ENCODE results near the gene MGAT4A. TPM values are rescaled to one million over a fixed set of nuclear protein-coding genes. Genes with fewer than 3 reads are reported as not detected.

The MGAT4A gene
- total RNA-seq, 1 donor from 2014 or later, result 15.7 TPM

DNA sequence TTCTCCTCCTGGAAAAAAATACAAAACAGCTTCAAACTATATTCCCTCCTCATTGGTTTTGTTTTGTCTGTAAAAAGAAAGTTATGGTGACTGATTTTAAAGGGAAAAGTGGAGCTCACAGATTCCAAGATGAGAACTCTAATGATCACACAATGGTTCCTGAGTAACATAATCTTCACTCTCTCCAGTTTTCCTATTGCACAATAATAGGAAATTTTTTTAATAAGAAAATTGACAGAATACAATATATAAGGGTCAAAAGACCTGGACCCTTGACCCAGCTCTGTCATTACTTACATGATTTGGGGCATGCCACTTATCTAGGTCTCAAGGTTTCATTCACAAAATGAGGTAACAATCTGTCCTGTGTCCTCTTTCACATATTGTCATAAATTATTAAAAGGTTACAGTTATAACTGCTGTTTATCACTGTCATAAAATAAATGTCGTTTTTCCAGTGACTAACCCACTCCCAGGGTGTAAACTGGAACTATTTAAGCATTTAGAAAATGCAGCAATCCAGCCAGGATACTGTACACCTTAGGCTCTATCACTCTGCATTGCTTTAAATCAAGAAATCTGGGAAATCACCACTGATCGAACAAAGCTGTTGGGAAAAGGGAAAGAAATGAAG is 4.1 kb downstream of the MGAT4A start:
- intact Hi-C loops (cut with micrococcal nuclease), result no loop called here
- Mint-ChIP-seq H3K4me1 (peaks cover 34% of the 10 kb centered on the region), H3K4me3 (no peak overlapping the region), H3K27me3 (no peaks in the 10 kb centered on the region), H3K9me3 (no peaks in the 10 kb centered on the region), H3K36me3 (ENCODE audit: low read depth) (peaks cover 19% of the 10 kb centered on the region), H3K27ac (peak overlapping the region; percentile 51)
- CTCF ChIA-PET, result no interaction called here
- DNase-seq (no peak), ATAC-seq (ENCODE audit: low read depth) (no peak)
- POLR2A ChIA-PET, result interaction anchor here (1.5 kb wide), 1 partner anchor 15 kb away, joined by 3 read pairs; no protein-coding TSS in a partner anchor
- TF ChIP-seq, protein P1, sequence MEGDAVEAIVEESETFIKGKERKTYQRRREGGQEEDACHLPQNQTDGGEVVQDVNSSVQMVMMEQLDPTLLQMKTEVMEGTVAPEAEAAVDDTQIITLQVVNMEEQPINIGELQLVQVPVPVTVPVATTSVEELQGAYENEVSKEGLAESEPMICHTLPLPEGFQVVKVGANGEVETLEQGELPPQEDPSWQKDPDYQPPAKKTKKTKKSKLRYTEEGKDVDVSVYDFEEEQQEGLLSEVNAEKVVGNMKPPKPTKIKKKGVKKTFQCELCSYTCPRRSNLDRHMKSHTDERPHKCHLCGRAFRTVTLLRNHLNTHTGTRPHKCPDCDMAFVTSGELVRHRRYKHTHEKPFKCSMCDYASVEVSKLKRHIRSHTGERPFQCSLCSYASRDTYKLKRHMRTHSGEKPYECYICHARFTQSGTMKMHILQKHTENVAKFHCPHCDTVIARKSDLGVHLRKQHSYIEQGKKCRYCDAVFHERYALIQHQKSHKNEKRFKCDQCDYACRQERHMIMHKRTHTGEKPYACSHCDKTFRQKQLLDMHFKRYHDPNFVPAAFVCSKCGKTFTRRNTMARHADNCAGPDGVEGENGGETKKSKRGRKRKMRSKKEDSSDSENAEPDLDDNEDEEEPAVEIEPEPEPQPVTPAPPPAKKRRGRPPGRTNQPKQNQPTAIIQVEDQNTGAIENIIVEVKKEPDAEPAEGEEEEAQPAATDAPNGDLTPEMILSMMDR (IDR thresholded peaks at IDR 0.05), result no peak

DNA sequence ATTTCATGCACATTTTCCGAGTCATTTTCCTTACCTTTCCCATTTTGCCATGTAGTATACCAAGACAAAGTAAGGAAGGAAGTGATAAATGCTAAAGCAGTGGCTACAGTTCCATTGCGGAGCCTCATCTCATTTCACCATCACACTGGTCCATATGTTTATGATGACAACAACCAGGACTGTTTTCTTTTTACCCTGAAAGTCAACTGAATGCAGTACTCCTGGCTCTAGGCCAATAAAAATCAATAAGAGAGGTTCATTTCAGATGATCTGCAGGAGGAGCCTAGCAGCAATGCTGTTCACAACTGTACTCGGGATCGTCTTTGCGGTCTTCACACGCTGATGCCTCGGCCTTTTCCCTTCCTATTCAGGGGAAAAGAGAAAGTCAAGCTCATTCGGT is 4.7 kb downstream of the MGAT4A start:
- ChIA-PET POLR2A (interaction anchor here (1.5 kb wide), 1 partner anchor 14 kb away, joined by 3 read pairs; no protein-coding TSS in a partner anchor), CTCF (no interaction called here)
- no peak overlapping the region for H3K4me3 Mint-ChIP-seq
- ATAC-seq (ENCODE audit: low read depth), result no peak
- H3K36me3 Mint-ChIP-seq (ENCODE audit: low read depth), result peaks cover 22% of the 10 kb centered on the region
- TF ChIP-seq, protein P1 (IDR thresholded peaks at IDR 0.05), result no peak
- H3K4me1 Mint-ChIP-seq, result peaks cover 30% of the 10 kb centered on the region
- H3K27me3 Mint-ChIP-seq, result no peaks in the 10 kb centered on the region
- H3K9me3 Mint-ChIP-seq, result no peaks in the 10 kb centered on the region
- no peak overlapping the region for H3K27ac Mint-ChIP-seq
- DNase-seq, result no peak
- intact Hi-C loops (cut with micrococcal nuclease), result no loop called here

DNA sequence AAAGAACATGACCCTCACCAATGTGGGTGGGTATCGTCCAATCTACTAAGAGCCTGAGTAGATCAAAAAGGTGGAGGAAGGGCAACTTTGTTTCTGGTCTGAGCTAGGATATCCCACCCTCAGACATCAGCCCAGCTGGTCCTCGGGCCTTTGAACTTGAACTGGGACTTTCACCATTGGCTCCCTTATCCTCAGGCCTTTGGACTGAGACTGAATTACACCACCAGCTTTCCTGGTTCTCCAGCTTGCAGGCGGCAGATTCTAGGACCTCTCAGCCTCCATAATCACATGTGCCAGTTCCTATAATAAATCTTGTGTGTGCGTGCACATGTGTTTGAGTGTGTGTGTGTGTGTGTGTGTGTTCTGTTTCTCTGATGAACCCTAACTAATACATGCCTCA is 10.6 kb downstream of the MGAT4A start:
- CTCF ChIA-PET, result interaction anchor here (1.0 kb wide), 1 partner anchor 770 kb away, joined by 3 read pairs; no protein-coding TSS in a partner anchor
- DNase-seq, result no peak
- no peaks in the 10 kb centered on the region for H3K27me3 Mint-ChIP-seq
- H3K36me3 Mint-ChIP-seq (ENCODE audit: low read depth), result peaks cover 31% of the 10 kb centered on the region
- ATAC-seq (ENCODE audit: low read depth), result no peak
- H3K4me1 Mint-ChIP-seq, result peaks cover 19% of the 10 kb centered on the region
- peaks cover 6% of the 10 kb centered on the region for H3K9me3 Mint-ChIP-seq
- H3K27ac Mint-ChIP-seq, result no peak overlapping the region
- no peak overlapping the region for H3K4me3 Mint-ChIP-seq
- TF ChIP-seq, protein P1 (IDR thresholded peaks at IDR 0.05), result no peak
- intact Hi-C loops (cut with micrococcal nuclease), result no loop called here
- POLR2A ChIA-PET, result no interaction called here

GRCh38 chr2:98717621-98718020 is 13.3 kb downstream of the MGAT4A start:
- POLR2A ChIA-PET, result interaction anchor here (1.3 to 1.9 kb wide), 2 partner anchors 13 to 14 kb away, joined by 3 to 8 read pairs; no protein-coding TSS in a partner anchor
- no peak overlapping the region for H3K27ac Mint-ChIP-seq
- CTCF ChIA-PET, result interaction anchor here (1.5 kb wide), 1 partner anchor 68 kb away, joined by 3 read pairs; no protein-coding TSS in a partner anchor
- TF ChIP-seq, protein P1 (IDR thresholded peaks at IDR 0.05), result no peak
- intact Hi-C loops (cut with micrococcal nuclease), result no loop called here
- no peak overlapping the region for H3K4me3 Mint-ChIP-seq
- H3K9me3 Mint-ChIP-seq, result peaks cover 6% of the 10 kb centered on the region
- H3K27me3 Mint-ChIP-seq, result no peaks in the 10 kb centered on the region
- ATAC-seq (ENCODE audit: low read depth) (no peak), DNase-seq (no peak)
- peaks cover 41% of the 10 kb centered on the region for H3K4me1 Mint-ChIP-seq
- peaks cover 23% of the 10 kb centered on the region for H3K36me3 Mint-ChIP-seq (ENCODE audit: low read depth)

- H3K4me3 Mint-ChIP-seq, result no peak overlapping the region
- H3K27me3 Mint-ChIP-seq, result no peaks in the 10 kb centered on the region
- H3K9me3 Mint-ChIP-seq, result peaks cover 6% of the 10 kb centered on the region
- H3K27ac Mint-ChIP-seq, result peak overlapping the region; percentile 21
- POLR2A ChIA-PET, result interaction anchor here (0.7 to 1.0 kb wide), 2 partner anchors 15 to 425 kb away, joined by 3 to 6 read pairs; partner anchors contain the start of gene C2orf15
- no peak for DNase-seq
- peaks cover 14% of the 10 kb centered on the region for H3K36me3 Mint-ChIP-seq (ENCODE audit: low read depth)
- CTCF ChIA-PET, result no interaction called here
- intact Hi-C loops (cut with micrococcal nuclease), result no loop called here
- TF ChIP-seq, protein P1 (IDR thresholded peaks at IDR 0.05), result no peak
- peaks cover 49% of the 10 kb centered on the region for H3K4me1 Mint-ChIP-seq
- no peak for ATAC-seq (ENCODE audit: low read depth)
These were observed 14.1 kb downstream of the MGAT4A start for GRCh38 chr2:98716786-98717185.

Data from activated B cell treated with CpG ODN at 0.5 μM for 24 hours (primary cell).